Activated CD4-positive, alpha-beta T cell treated with anti-CD3 and anti-CD28 coated beads, Interleukin-2, Interleukin-6, amounts not matched to agents 100 ng/mL and 50 ng/mL, durations not matched to agents 16 hours and 8 hours (primary cell): ENCODE data around the gene SUN5.
"Not testable (repeated sequence)": the region's sequence is repeated elsewhere in the genome, so short reads cannot be mapped to it uniquely, and the experiment has no call there.

Experiments
- DNase-seq: peaks from one replicate; pipeline ENCODE4 v3.0.0-alpha.2; 2020

The SUN5 gene

GRCh38 chr20:33004141-33004751, at the start of gene SUN5:
TSS of gene SUN5 (minus strand) at chr20:33004433. CDS start at chr20:33004340, 93 bp downstream.
- no peak for DNase-seq

GRCh38 chr20:33053291-33054106, 49.3 kb upstream of the SUN5 start, which contains the start of gene BPIFB3:
TSS of gene BPIFB3 (plus strand) at chr20:33053903. CDS start at chr20:33055436, 1,533 bp downstream.
- no peak for DNase-seq

GRCh38 chr20:33051333-33051732, 47.1 kb upstream of the SUN5 start:
- DNase-seq: no peak

- no peak for DNase-seq
Observed at GRCh38 chr20:33046412-33046811, 42.2 kb upstream of the SUN5 start.

DNA sequence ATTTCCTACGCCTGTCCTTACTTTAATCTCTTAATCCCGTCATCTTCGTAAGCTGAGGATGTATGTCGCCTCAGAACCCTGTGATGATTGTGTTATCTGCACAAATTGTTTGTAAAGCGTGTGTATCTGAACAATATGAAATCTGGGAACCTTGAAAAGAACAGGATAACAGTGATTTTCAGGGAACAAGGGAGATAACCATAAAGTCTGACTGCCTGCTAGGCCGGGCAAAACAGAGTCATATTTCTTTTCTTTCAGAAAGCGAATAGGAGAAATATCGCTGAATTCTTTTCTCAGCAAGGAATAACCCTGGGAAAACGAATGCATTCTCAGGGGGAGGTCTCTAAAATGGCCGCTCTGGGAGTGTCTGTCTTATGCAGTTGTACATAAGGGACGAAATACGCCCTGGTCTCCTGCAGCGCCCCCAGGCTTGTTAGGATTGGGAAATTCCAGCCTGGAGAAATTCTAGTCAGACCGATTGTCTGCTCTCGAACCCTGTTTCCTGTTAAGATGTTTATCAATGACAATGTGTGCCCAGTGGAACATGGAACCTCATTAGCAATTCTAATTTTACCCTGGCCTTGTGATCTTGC, 41.0 kb upstream of the SUN5 start:
- not testable (repeated sequence) for DNase-seq

DNA sequence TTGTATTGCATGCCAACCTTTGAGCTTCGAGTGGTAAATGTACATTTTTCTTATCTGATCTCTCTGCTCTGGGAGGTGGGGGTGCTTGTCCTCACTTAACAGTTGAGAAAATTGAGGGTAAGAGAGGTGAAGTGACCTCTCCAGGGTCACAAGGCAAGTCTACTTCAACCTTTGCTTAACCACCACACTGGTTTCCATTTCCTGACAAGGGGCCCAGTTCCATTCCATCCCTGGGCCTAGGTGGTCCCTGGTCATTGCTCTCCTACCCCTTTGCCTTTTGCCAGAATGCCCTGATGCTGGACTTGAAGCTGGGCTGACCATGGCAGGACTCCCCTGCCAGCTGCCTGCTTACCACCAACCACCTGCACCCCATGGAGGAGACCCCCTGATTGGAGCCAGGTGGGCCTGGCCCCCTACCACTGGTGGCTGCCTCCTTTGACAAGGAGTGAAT, 39.5 kb upstream of the SUN5 start:
- no peak for DNase-seq

DNA sequence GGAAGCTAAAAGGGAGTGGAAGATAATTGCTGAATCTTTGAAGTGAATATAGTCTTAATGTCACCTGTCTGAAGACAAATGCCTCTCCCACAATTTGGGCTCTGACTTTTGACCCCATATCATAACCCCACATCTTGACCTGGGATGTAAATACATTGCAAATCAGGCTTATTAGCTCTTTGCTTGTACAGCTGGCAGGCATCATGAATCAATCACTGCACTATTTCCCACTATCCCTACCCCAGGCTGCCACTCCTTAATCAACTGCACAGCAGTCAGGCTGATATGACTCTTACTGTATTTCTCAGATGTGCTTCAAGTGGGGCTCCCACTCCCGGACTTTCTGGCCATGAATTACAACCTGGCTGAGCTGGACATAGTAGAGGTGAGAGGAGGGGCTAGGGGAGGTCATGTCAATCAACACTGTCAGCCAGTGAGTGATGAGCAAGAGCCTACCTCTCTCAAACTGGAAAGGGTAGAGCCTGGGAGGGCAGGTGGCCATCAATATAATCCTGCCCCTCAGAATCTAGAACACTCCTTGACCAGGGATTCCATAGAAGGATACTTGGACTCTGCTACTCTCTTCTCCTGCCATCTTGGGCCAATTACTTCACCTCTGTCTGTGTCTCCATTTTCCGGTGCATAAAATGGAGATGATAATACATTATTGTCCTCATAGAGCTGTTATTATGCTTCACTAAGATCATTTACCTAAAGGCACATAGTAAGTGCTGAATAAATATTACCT, 38.9 kb upstream of the SUN5 start:
- no peak for DNase-seq

- DNase-seq: no peak
Observed at GRCh38 chr20:33042430-33042829, 38.2 kb upstream of the SUN5 start.

- no peak for DNase-seq
Observed at GRCh38 chr20:33038243-33038642, 34.0 kb upstream of the SUN5 start.

DNA sequence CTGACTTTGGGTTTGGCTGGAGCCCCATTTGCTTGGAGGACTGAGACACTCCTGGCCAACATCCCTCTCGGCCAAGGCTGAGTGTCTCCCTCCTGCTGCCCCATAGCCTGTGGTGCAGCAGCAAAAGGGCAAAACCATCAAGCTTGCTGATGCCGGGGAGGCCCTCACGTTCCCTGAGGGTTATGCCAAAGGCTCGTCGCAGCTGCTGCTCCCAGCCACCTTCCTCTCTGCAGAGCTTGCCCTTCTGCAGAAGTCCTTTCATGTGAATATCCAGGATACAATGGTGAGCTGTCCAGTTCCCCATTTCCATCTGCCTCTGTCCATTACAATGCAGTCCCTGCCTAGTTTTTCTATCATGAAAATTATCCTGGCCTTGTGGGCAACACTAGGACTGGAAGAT, 33.2 kb upstream of the SUN5 start:
- no peak for DNase-seq

DNA sequence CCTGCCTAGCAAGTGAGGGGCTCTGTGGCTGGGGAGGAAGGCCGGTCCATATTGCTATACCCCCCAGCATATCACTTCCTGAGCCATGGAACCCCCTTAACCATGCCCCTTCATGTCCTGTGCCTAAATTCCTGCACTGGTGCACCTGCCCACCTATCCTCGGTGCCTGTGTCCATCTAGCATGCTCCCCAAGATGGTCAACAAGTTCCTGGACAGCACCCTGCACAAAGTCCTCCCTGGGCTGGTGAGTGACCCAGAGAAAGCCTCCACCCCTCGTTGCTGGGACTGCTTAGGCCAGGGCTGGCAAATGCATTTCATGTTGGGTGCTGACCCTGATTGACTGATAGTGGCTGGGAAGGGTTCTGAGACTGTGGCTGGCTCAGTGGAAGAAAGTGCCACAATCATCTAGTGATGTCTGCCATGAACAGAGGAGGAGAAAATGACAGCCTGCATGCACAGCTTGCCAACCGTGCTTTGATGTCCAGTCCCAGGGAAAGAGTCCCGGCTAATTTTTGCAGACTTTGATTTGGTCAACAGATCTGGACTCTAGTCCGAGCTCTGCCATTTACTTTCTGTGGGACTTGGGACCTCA, 30.8 kb upstream of the SUN5 start:
- DNase-seq: no peak

DNA sequence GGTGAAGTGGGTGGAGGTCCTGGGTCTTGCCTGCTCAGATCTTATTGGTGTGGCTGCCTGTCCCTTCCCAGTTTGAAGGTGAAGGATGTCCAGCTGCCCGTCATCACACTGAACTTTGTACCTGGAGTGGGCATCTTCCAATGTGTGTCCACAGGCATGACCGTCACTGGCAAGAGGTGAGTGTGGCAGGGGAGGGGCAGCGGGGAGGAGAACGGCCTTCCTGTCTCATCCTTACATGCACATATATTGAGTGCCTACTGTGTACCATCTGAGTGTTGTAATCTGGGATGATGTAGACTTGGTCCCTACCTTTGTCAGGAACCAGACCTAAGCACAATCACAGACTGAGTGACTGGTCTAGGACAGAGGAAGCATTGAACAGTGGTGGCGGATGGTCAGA, 29.9 kb upstream of the SUN5 start:
- no peak for DNase-seq

DNA sequence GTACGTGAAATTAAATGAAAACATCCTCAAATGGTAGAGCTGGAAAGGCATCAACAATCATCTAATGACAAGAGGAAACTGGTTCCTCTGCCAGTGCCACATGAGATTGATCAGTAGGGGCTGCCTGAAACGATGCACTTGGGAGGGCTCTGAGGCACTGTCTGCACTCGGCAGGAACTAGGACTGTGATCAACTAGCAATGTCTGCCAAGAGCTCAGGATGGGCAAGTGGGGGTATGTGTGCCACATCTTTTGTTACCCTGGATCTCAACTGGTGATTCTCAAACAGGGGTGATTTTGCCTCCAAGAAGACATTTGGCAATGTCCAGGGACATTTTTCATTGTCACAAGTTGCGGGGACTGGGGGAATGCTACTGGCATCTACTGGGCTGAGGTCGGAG, 29.1 kb upstream of the SUN5 start:
- no peak for DNase-seq

GRCh38 chr20:33032555-33032954, 28.3 kb upstream of the SUN5 start:
- no peak for DNase-seq

GRCh38 chr20:33031531-33031930, 27.3 kb upstream of the SUN5 start, which contains the start of gene BPIFB6:
TSS of gene BPIFB6 (plus strand) at chr20:33031648. CDS start at chr20:33031648, 0 bp downstream.
- DNase-seq: no peak

GRCh38 chr20:33030569-33030968, 26.3 kb upstream of the SUN5 start:
- no peak for DNase-seq

DNA sequence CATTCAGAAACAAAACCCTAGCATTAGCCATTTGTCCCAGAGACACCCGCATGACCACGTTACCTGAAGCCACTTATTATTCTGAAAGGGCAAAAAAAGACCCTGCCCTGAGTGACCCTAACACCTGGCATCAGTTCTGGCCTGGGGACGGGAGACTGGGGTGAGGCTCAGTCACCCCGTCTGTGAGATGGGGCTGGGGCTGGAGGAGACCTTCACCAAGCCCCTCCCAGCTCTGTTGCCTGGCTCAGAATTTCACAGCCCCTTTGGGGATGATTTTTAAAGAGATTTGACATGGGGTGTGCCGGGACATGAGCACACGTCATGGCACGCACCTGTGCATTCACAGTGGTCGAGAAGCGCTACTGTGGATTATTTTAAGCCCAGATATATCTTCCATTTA, 25.8 kb upstream of the SUN5 start:
- DNase-seq: no peak

DNA sequence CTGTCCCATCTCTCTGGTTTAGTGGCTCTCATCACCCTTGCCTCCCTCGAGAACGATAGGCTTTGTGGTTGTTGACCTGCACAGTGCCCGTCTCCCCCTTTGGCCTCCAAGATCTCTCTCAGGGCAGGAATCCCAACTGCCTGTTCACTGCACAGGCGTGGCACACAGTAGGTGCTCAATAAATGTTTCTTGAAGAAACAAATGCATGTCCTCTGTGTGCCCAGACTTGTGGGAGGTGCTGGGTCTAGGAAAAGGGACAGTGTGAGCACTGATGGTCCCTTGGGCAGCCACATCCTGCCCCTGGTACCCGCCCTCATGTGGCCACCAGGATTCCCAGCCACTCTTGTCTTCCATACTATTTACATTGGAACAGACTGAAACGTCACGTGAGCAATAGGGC, 24.6 kb upstream of the SUN5 start:
- no peak for DNase-seq

DNA sequence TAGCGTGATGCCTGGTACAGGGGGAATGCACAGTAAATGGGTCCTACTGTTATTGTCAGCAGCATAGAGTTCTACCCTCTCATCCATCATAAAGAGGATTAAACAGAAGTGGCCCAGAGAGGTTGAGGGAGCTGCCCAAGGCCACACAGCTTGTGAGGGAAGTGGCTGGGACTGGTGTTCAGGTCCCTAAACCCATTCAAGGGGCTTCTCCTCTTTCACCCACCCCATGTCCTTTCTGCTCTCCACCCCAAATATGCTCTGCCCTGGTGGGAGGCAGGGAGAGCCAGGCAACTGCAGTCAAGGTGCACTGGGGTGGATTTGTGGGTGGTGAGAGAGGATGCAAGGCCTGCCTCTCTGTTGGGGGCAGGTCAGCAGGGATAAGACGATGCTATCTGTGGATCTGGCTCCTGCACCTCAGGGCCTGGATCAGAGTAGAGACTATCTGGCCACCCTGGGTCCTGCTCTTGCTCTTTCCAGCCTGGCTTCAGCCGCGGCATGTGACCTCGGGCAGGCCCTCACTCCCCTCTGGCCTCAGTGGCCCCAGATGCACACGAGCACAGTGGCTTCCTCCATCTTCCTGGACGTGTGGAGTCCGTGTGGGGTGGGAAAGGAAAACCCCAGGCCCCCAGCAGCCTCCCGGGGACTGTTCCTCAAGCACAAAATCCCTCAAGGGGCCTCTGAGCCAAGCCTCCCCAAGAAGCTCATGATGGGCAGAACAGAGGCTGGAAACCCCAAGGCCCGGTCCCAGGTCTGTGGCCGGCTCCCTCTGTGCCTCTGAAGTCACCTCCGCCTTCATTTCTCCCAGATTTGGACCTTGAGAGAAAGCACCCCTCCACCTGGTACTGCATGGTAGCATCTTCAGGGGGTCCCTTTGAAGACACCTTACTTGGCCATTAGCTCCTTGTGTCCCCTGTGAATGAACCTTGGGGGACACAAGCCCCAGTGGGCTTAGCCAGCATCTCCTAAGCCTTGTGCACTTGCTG, 23.8 kb upstream of the SUN5 start:
- no peak for DNase-seq

- no peak for DNase-seq
Observed at GRCh38 chr20:33026779-33027759, 22.8 kb upstream of the SUN5 start.
